ENCODE results near the gene SCUBE2.

Gene SCUBE2

GRCh38 chr11:8971924-8972316, 119.5 kb downstream of the SCUBE2 start:
- TF ChIP-seq CTCF (IDR thresholded peaks at IDR 0.05; ENCODE audit: insufficient read depth, low read depth, low read length, missing control alignments), result no peak
- no peak for DNase-seq (ENCODE audit: low read depth)
- no peak overlapping the region for H3K4me3 ChIP-seq (ENCODE audit: low read length)

- TF ChIP-seq CTCF (IDR thresholded peaks at IDR 0.05; ENCODE audit: insufficient read depth, low read depth, low read length, missing control alignments), result no peak
- H3K4me3 ChIP-seq (ENCODE audit: low read length), result no peak overlapping the region
- DNase-seq (ENCODE audit: low read depth), result no peak
Measured at GRCh38 chr11:8971196-8971923, 120.0 kb downstream of the SCUBE2 start.

Data from epithelial cell of esophagus (primary cell).